Measurements from ENCODE around the gene CCDC85C.

DNA sequence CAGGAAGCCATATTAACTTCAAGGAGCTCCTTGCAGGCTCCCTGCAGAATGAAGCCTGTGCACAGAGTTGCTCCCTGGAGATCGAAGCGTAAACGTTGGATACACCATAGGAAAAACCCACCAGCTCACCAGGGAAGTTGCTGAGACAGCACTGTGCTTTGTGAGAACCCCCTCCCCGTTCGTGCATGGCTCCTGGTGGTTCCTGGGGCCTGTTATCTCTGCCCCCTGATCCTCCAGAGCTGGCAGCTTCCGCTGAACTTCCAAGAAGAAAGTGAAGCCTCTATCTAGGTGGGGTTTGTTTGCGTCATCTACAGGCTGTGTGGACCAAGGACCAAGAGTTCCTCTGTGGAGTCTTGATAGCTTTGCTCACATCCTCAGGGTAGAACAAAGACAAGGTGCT lies 2.4 kb upstream of the CCDC85C start:
- TF ChIP-seq EZH2 (IDR thresholded peaks at IDR 0.05; ENCODE audit: low read depth, unreplicated experiment), result no peak
- no peak for TF ChIP-seq EZH2phosphoT487 (IDR thresholded peaks at IDR 0.05; ENCODE audit: unreplicated experiment)
- TF ChIP-seq, protein P1, sequence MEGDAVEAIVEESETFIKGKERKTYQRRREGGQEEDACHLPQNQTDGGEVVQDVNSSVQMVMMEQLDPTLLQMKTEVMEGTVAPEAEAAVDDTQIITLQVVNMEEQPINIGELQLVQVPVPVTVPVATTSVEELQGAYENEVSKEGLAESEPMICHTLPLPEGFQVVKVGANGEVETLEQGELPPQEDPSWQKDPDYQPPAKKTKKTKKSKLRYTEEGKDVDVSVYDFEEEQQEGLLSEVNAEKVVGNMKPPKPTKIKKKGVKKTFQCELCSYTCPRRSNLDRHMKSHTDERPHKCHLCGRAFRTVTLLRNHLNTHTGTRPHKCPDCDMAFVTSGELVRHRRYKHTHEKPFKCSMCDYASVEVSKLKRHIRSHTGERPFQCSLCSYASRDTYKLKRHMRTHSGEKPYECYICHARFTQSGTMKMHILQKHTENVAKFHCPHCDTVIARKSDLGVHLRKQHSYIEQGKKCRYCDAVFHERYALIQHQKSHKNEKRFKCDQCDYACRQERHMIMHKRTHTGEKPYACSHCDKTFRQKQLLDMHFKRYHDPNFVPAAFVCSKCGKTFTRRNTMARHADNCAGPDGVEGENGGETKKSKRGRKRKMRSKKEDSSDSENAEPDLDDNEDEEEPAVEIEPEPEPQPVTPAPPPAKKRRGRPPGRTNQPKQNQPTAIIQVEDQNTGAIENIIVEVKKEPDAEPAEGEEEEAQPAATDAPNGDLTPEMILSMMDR (conservative IDR thresholded peaks at IDR 0.05; ENCODE audit: low read depth in 2 of 2), result no peak
- TF ChIP-seq CREB1 (CRISPR knock-in tag; IDR thresholded peaks at IDR 0.05; ENCODE audit: low read depth), result no peak
- TF ChIP-seq, protein P2, sequence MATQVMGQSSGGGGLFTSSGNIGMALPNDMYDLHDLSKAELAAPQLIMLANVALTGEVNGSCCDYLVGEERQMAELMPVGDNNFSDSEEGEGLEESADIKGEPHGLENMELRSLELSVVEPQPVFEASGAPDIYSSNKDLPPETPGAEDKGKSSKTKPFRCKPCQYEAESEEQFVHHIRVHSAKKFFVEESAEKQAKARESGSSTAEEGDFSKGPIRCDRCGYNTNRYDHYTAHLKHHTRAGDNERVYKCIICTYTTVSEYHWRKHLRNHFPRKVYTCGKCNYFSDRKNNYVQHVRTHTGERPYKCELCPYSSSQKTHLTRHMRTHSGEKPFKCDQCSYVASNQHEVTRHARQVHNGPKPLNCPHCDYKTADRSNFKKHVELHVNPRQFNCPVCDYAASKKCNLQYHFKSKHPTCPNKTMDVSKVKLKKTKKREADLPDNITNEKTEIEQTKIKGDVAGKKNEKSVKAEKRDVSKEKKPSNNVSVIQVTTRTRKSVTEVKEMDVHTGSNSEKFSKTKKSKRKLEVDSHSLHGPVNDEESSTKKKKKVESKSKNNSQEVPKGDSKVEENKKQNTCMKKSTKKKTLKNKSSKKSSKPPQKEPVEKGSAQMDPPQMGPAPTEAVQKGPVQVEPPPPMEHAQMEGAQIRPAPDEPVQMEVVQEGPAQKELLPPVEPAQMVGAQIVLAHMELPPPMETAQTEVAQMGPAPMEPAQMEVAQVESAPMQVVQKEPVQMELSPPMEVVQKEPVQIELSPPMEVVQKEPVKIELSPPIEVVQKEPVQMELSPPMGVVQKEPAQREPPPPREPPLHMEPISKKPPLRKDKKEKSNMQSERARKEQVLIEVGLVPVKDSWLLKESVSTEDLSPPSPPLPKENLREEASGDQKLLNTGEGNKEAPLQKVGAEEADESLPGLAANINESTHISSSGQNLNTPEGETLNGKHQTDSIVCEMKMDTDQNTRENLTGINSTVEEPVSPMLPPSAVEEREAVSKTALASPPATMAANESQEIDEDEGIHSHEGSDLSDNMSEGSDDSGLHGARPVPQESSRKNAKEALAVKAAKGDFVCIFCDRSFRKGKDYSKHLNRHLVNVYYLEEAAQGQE (IDR thresholded peaks at IDR 0.05; ENCODE audit: unreplicated experiment), result no peak
- TF ChIP-seq POLR2AphosphoS5 (IDR thresholded peaks at IDR 0.05; ENCODE audit: low read depth), result no peak
- TF ChIP-seq NANOG (IDR thresholded peaks at IDR 0.05; ENCODE audit: borderline replicate concordance), result no peak
- TF ChIP-seq, protein P3, sequence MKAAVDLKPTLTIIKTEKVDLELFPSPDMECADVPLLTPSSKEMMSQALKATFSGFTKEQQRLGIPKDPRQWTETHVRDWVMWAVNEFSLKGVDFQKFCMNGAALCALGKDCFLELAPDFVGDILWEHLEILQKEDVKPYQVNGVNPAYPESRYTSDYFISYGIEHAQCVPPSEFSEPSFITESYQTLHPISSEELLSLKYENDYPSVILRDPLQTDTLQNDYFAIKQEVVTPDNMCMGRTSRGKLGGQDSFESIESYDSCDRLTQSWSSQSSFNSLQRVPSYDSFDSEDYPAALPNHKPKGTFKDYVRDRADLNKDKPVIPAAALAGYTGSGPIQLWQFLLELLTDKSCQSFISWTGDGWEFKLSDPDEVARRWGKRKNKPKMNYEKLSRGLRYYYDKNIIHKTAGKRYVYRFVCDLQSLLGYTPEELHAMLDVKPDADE (IDR thresholded peaks at IDR 0.05), result no peak
